Panc1 (cell line): ENCODE results near the gene GUCY2F. TPM values are rescaled to one million over a fixed set of nuclear protein-coding genes. Genes with fewer than 3 reads are reported as not detected.

Source experiments
- ATAC-seq: fragments of 200-7000 bp; cut with Tn5 transposase; 2 replicates; pipeline ENCODE4 v1.9.1; 2020; ENCODE audit warnings: mild to moderate bottlenecking, moderate library complexity
- BruUV-seq: library from RNA; stranded (reverse); fragments of 400-500 nt; replicated peaks from 2 replicates; lab custom pipeline; 2021; lab: Mats Ljungman, UMichigan
- CTCF ChIA-PET: fragments of 300-600 bp; sonication (Branson Sonifier 250); formaldehyde crosslinking; loops from one replicate; lab custom pipeline; 2022; ENCODE audit warnings: antibody characterized with exemption; lab: Charles Lee
- POLR2A ChIA-PET: fragments of 300-600 bp; sonication (Branson Sonifier 250); formaldehyde crosslinking; loops from one replicate; lab custom pipeline; 2022; ENCODE audit warnings: antibody characterized with exemption; lab: Charles Lee
- DNase-seq: peaks from one replicate; pipeline ENCODE4 v3.0.0-alpha.2; 2010; ENCODE audit warnings: low read depth, low spot score
- H3K27ac ChIP-seq: 2 replicates; pipeline ENCODE4 v1.5.1; 2011; ENCODE audit warnings: mild to moderate bottlenecking, low read length, inconsistent platforms
- H3K27me3 ChIP-seq: fragments of 200-500 bp; sonication (Bioruptor generic); 2 replicates; pipeline ENCODE4 v1.6.0; 2014; ENCODE audit warnings: low read length, inconsistent platforms; ENCODE audit not compliant: control insufficient read depth, insufficient read depth
- H3K36me3 ChIP-seq: fragments of 200-500 bp; sonication (Bioruptor generic); 2 replicates; pipeline ENCODE4 v1.5.1; 2014; ENCODE audit warnings: inconsistent platforms, mild to moderate bottlenecking, low read length, moderate library complexity; ENCODE audit not compliant: control insufficient read depth, insufficient read depth
- H3K4me1 ChIP-seq: 2 replicates; pipeline ENCODE4 v1.5.1; 2011; ENCODE audit warnings: inconsistent platforms, mild to moderate bottlenecking, low read length, moderate library complexity; ENCODE audit not compliant: control insufficient read depth, insufficient read depth
- H3K4me3 ChIP-seq, 2 experiments: 2 replicates each; pipeline ENCODE4 v1.5.1; 2011 to 2012; ENCODE audit warnings: low read depth in 2 of 2, low read length in 2 of 2, mild to moderate bottlenecking in 2 of 2, inconsistent platforms in 1 of 2, moderate library complexity in 1 of 2
- H3K9me3 ChIP-seq: fragments of 200-500 bp; sonication (Bioruptor generic); 2 replicates; pipeline ENCODE4 v1.5.1; 2014; ENCODE audit warnings: low read depth, mild to moderate bottlenecking, inconsistent platforms, low read length, moderate library complexity; ENCODE audit not compliant: control insufficient read depth, insufficient read depth
- CTCF ChIP-seq: fragments of 450-650 bp; IDR thresholded peaks from 2 replicates; pipeline ENCODE4 v1.5.1; 2017; ENCODE audit warnings: mild to moderate bottlenecking
- POLR2AphosphoS5 ChIP-seq: IDR thresholded peaks from 2 replicates; pipeline ENCODE4 v1.6.1; 2012; ENCODE audit warnings: mild to moderate bottlenecking, low read depth, low read length, moderate library complexity
- REST ChIP-seq, 2 experiments: IDR thresholded peaks; 2 replicates each; pipeline ENCODE4 v1.6.1; 2011 to 2012; ENCODE audit warnings: low read depth in 2 of 2, control low read depth in 1 of 2, low read length in 1 of 2, mild to moderate bottlenecking in 1 of 2, moderate library complexity in 1 of 2; ENCODE audit not compliant: insufficient read depth in 1 of 2
- SIN3A ChIP-seq: IDR thresholded peaks from 2 replicates; pipeline ENCODE4 v1.6.1; 2012; ENCODE audit warnings: low read depth, mild to moderate bottlenecking, low read length, moderate library complexity, borderline replicate concordance; ENCODE audit not compliant: insufficient read depth
- TCF7L2 ChIP-seq: IDR thresholded peaks from 2 replicates; pipeline ENCODE4 v1.6.1; 2011; ENCODE audit warnings: mild to moderate bottlenecking, low read depth, low read length, inconsistent platforms
- in situ Hi-C: cut with HindIII; loops from 2 replicates; pipeline ENCODE4 v1.10.0; 2016; ENCODE audit warnings: low sequenced_read_pairs, low pct_unique_long_range_greater_than_20kb
- intact Hi-C: fragments of 100-400 bp; cut with micrococcal nuclease; formaldehyde crosslinking; loops from one replicate; pipeline ENCODE4 v1.10.0; 2022; ENCODE audit not compliant: unreplicated experiment
- total RNA-seq: library from RNA; stranded (reverse); gene quantifications from one replicate; pipeline ENCODE4 v1.2.1, GENCODE V29; 2021; ENCODE audit not compliant: unreplicated experiment

Gene GUCY2F
- total RNA-seq, 1 experiment from 2014 or later: not detected

GRCh38 chrX:109508915-109509314, 27.0 kb upstream of the GUCY2F start:
- in situ Hi-C loops (no loop called here), intact Hi-C loops (no loop called here)
- 0 out of 2 replicates have a peak, but pooled peaks cover 2% of the 10 kb centered on the region for H3K27me3 ChIP-seq
- no peaks in the 10 kb centered on the region for H3K9me3 ChIP-seq
- no peak for TF ChIP-seq SIN3A
- TF ChIP-seq TCF7L2: no peak
- no peak for TF ChIP-seq REST (IDR thresholded peaks at IDR 0.05; ENCODE audit: insufficient read depth in 1 of 2, low read depth in 2 of 2, low read length in 1 of 2)
- TF ChIP-seq POLR2AphosphoS5: no peak
- TF ChIP-seq CTCF: no peak
- ChIA-PET CTCF (no interaction called here), POLR2A (no interaction called here)
- no peaks in the 10 kb centered on the region for H3K36me3 ChIP-seq
- H3K4me1 ChIP-seq: no peaks in the 10 kb centered on the region
- DNase-seq (no peak), ATAC-seq (no peak)
- no peak overlapping the region for H3K27ac ChIP-seq
- no peak overlapping the region for H3K4me3 ChIP-seq
- no TSS peak for BruUV-seq

- Histone ChIP-seq H3K36me3 (no peaks in the 10 kb centered on the region), H3K4me1 (no peaks in the 10 kb centered on the region), H3K9me3 (no peaks in the 10 kb centered on the region), H3K27me3 (no peaks in the 10 kb centered on the region), H3K4me3 (no peak overlapping the region), H3K27ac (no peak overlapping the region)
- CTCF ChIA-PET: no interaction called here
- BruUV-seq: no TSS peak
- in situ Hi-C loops: no loop called here
- DNase-seq: no peak
- TF ChIP-seq SIN3A (no peak), POLR2AphosphoS5 (no peak), REST (IDR thresholded peaks at IDR 0.05; ENCODE audit: insufficient read depth in 1 of 2, low read depth in 2 of 2, low read length in 1 of 2) (no peak), CTCF (no peak), TCF7L2 (no peak)
- intact Hi-C loops: no loop called here
- POLR2A ChIA-PET: no interaction called here
- no peak for ATAC-seq
These were observed 19.3 kb upstream of the GUCY2F start for GRCh38 chrX:109501176-109501575.
